GM23248 (cell line): ENCODE results near the gene SRP54. TPM values are rescaled to one million over a fixed set of nuclear protein-coding genes. Genes with fewer than 3 reads are reported as not detected.

Experiments used
- DNase-seq: peaks from one replicate; pipeline ENCODE4 v3.0.0-alpha.2; 2015
- H2AFZ ChIP-seq: fragments of 200-600 bp; sonication (generic); 2 replicates; pipeline ENCODE4 v1.6.1; 2016; ENCODE audit warnings: antibody characterized with exemption
- H3F3A ChIP-seq: fragments of 200-600 bp; sonication (generic); 2 replicates; pipeline ENCODE4 v1.6.1; 2016; ENCODE audit warnings: mild to moderate bottlenecking, antibody characterized with exemption, mixed run types; ENCODE audit not compliant: insufficient read depth
- H3K27ac ChIP-seq: fragments of 200-600 bp; sonication (generic); 2 replicates; pipeline ENCODE4 v1.5.1; 2016; ENCODE audit warnings: mild to moderate bottlenecking
- H3K27me3 ChIP-seq: fragments of 200-600 bp; sonication (generic); replicated peaks from 2 replicates; pipeline ENCODE4 v1.6.1; 2016; ENCODE audit warnings: mild to moderate bottlenecking; ENCODE audit not compliant: insufficient read depth
- H3K36me3 ChIP-seq: fragments of 200-600 bp; sonication (generic); 2 replicates; pipeline ENCODE4 v1.6.1; 2016; ENCODE audit warnings: low read depth, mild to moderate bottlenecking
- H3K4me1 ChIP-seq: fragments of 200-600 bp; sonication (generic); 2 replicates; pipeline ENCODE4 v1.6.1; 2016; ENCODE audit warnings: mild to moderate bottlenecking; ENCODE audit not compliant: insufficient read depth
- H3K4me2 ChIP-seq: fragments of 200-600 bp; sonication (generic); one replicate; pipeline ENCODE4 v1.6.1; 2016; ENCODE audit warnings: mild to moderate bottlenecking; ENCODE audit not compliant: unreplicated experiment
- H3K4me3 ChIP-seq: fragments of 200-600 bp; sonication (generic); 2 replicates; pipeline ENCODE4 v1.5.1; 2016; ENCODE audit warnings: mild to moderate bottlenecking
- H3K79me2 ChIP-seq: fragments of 200-600 bp; sonication (generic); 2 replicates; pipeline ENCODE4 v1.6.1; 2016; ENCODE audit warnings: mild to moderate bottlenecking; ENCODE audit not compliant: insufficient read depth
- H3K9ac ChIP-seq: fragments of 200-600 bp; sonication (generic); 2 replicates; pipeline ENCODE4 v1.6.1; 2016; ENCODE audit warnings: mild to moderate bottlenecking
- H3K9me2 ChIP-seq: fragments of 200-600 bp; sonication (generic); 2 replicates; pipeline ENCODE4 v1.6.1; 2016; ENCODE audit warnings: mixed run types, mild to moderate bottlenecking, moderate library complexity; ENCODE audit not compliant: insufficient read depth
- H3K9me3 ChIP-seq: fragments of 200-600 bp; sonication (generic); one replicate; pipeline ENCODE4 v1.6.1; 2017; ENCODE audit warnings: low read depth
- H4K20me1 ChIP-seq: fragments of 200-600 bp; sonication (generic); 2 replicates; pipeline ENCODE4 v1.6.0; 2016; ENCODE audit not compliant: insufficient read depth
- EZH2 ChIP-seq: fragments of 200-600 bp; sonication (generic); IDR thresholded peaks from 2 replicates; pipeline ENCODE4 v1.6.1; 2018; ENCODE audit warnings: antibody characterized with exemption, mild to moderate bottlenecking; ENCODE audit not compliant: insufficient read depth, poor library complexity, severe bottlenecking
- EZH2phosphoT487 ChIP-seq: fragments of 200-600 bp; sonication (generic); IDR thresholded peaks from 2 replicates; pipeline ENCODE4 v1.6.1; 2018; ENCODE audit warnings: antibody characterized with exemption, moderate library complexity, mild to moderate bottlenecking, low read depth; ENCODE audit not compliant: insufficient read depth
- WGBS, 2 experiments: methylation state at CpG; one replicate each; pipeline ENCODE4 v1.1.6; 2015 to 2017; ENCODE audit warnings: low lambda C conversion rate in 2 of 2, low coverage in 1 of 2; ENCODE audit errors: missing lambda C conversion rate in 2 of 2; 5-methylcytosine and 5-hydroxymethylcytosine counted together
- in situ Hi-C: fragments of 300-500 bp; cut with MboI; formaldehyde crosslinking; loops from 2 replicates; pipeline ENCODE4 v1.15.0; 2020
- polyA plus RNA-seq: library from polyadenylated mRNA; unstranded; fragments of >200 nt; fragmentation: Nextera tagmentation; extraction: Ambion mirVana; gene quantifications from 2 replicates; pipeline ENCODE4 v1.2.1, GENCODE V29; 2016
- total RNA-seq: library from RNA; depleted of rRNA; stranded (reverse); fragments of >200 nt; shearing (Covaris generic); gene quantifications from 2 replicates; pipeline ENCODE4 v1.2.3, GENCODE V29; 2014; rRNA removed

The SRP54 gene
- total RNA-seq (78.8 and 90.8 TPM in 2 replicates), polyA plus RNA-seq (74.7 and 78.0 TPM in 2 replicates)

DNA sequence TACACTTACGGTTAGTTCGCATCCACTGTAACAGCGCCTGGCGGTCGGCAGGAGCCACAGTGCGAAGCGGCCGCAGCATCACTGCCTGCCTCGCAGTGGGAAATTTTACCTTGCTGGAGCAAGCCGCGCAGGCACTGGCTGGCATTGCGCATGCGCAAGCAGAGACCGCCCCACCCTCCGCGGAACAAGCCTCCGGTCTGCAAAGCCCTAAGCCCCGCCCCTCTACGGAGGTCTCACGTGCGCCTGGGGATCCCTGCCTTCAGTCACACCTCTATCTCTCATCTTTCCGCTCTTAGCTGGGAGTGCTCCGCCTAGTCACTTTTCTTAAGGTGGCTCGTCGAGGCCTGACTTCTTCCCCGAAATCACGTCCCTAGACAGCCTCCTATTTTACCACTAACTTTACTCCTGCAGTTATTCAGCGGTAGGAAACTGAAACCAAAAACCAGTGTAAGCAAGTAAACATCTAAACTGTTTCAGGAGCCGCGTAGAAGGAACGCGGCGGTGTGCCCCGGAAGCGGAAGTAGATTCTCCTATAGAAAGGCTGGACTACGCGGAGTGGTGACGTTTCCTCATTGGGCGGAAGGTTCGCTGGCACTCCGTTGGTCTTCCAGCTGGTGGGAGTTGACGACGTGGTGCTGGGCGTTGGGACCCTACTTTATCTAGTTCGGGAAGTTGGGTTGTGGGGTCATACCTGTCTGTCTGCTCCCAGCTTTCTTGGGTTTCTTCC lies at the start of gene SRP54:
Gene SRP54, plus strand, starts transcription at position 572 of the 727 bp plus-strand sequence. CDS start 13,718 bp downstream, outside the sequence.
- peaks cover 83% of the 10 kb centered on the region for H3K79me2 ChIP-seq
- no peaks in the 10 kb centered on the region for H3K36me3 ChIP-seq
- peaks cover 8% of the 10 kb centered on the region; the same call in 1 of the 2 replicates for H4K20me1 ChIP-seq
- H3K4me2 ChIP-seq, result peak within 1 kb of the TSS; percentile 85
- H3K4me3 ChIP-seq, result peak within 1 kb of the TSS; percentile 95
- no peaks in the 10 kb centered on the region for H3K9me2 ChIP-seq
- peak within 1 kb of the TSS; percentile 100 for H3K27ac ChIP-seq
- peak within 1 kb of the TSS; percentile 97 for H3K9ac ChIP-seq
- H3F3A ChIP-seq, result peaks cover 21% of the 10 kb centered on the region
- no peaks in the 10 kb centered on the region for H3K9me3 ChIP-seq
- in situ Hi-C loops, result no loop called here
- H2AFZ ChIP-seq, result peak within 1 kb of the TSS; percentile 93
- DNase-seq, result peak; percentile 99
- no peaks in the 10 kb centered on the region for H3K27me3 ChIP-seq
- TF ChIP-seq EZH2 (no peak), EZH2phosphoT487 (no peak)
- H3K4me1 ChIP-seq, result peaks cover 39% of the 10 kb centered on the region
- WGBS, 2 experiments, result 0 to 1% methylated on average over 41 to 45 of the region's 45 CpGs

DNA sequence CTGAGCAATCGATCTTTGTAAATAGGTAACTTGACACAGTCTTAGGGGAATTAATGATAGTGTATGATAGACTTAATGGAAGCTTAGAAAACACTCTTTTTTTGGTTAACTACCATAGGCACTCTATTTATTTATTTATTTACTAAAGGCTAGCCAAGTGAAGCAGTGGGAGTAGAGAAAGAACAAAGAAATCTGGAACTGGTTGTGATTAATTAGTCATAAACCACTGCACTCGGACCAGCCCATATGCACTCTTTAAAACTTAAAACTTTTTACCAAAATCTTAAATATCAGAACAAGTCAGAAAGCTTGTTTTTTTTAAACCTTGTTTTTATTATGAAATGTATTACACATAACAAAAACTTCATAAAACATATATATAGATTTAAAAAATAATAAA lies 49.5 kb upstream of the SRP54 start:
- Histone ChIP-seq H3F3A (no peaks in the 10 kb centered on the region), H2AFZ (no peak overlapping the region), H3K27me3 (no peaks in the 10 kb centered on the region), H3K4me3 (no peak overlapping the region), H3K4me1 (peaks cover 16% of the 10 kb centered on the region), H3K27ac (no peak overlapping the region), H4K20me1 (no peaks in the 10 kb centered on the region), H3K9ac (no peak overlapping the region), H3K36me3 (no peaks in the 10 kb centered on the region), H3K9me3 (no peaks in the 10 kb centered on the region), H3K9me2 (no peaks in the 10 kb centered on the region), H3K79me2 (no peaks in the 10 kb centered on the region), H3K4me2 (no peak overlapping the region)
- in situ Hi-C loops, result no loop called here
- peak; percentile 35 for DNase-seq
- TF ChIP-seq EZH2 (no peak), EZH2phosphoT487 (no peak)
- WGBS, 2 experiments, result 63 to 76% methylated on average over 2 of the region's 2 CpGs

DNA sequence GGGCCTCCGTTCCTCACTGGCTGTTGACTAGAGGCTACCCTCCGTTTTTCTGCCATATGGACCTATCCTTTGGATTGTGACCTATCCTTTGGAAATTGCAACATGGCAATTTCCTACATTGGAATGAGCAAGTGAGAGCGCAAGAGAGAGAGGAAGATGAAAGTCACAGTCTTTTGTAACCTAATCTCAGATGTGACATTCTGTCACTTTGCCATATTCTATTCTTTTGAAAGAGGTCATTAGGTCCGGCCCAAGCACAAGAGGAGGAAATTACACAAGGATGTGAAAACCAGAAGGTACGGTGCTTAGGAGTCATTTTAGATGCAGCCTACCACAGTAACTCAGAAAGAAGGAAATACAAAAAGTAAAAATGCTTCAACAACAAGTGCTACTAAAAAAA lies 47.3 kb upstream of the SRP54 start:
- H3K9ac ChIP-seq, result no peak overlapping the region
- no peaks in the 10 kb centered on the region for H3K36me3 ChIP-seq
- WGBS, 2 experiments, result 94 to 99% methylated on average over 5 of the region's 5 CpGs
- no peak overlapping the region for H2AFZ ChIP-seq
- no peaks in the 10 kb centered on the region for H3K27me3 ChIP-seq
- H3K4me3 ChIP-seq, result no peak overlapping the region
- H3K9me2 ChIP-seq, result no peaks in the 10 kb centered on the region
- TF ChIP-seq EZH2phosphoT487, result no peak
- TF ChIP-seq EZH2, result no peak
- peaks cover 16% of the 10 kb centered on the region for H3K4me1 ChIP-seq
- H3K79me2 ChIP-seq, result no peaks in the 10 kb centered on the region
- in situ Hi-C loops, result no loop called here
- no peaks in the 10 kb centered on the region for H3K9me3 ChIP-seq
- DNase-seq, result no peak
- H3K4me2 ChIP-seq, result no peak overlapping the region
- H3K27ac ChIP-seq, result no peak overlapping the region
- H4K20me1 ChIP-seq, result no peaks in the 10 kb centered on the region
- H3F3A ChIP-seq, result no peaks in the 10 kb centered on the region

DNA sequence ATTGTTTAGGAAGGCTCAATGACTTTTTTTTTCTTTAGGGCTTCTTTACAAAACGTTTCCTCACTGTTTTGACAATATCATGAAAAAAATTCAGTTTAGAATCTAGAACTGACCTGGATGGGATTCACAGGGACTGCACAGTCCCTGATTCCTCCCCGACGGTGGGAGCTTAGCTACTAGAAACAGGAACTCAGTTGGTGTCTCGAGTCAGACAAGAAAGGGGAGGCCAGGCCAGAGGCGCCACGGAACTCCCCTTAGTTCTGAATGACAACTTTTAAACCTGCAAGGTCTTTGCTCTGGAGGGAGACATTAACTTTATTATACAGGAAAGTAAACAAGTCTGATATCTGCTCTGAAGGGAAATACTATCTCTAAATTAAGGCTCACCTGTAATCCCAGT lies 45.4 kb upstream of the SRP54 start:
- DNase-seq, result no peak
- H3K9ac ChIP-seq, result no peak overlapping the region
- H3K4me1 ChIP-seq, result peaks cover 8% of the 10 kb centered on the region; the same call in 1 of the 2 replicates
- H3K27ac ChIP-seq, result no peak overlapping the region
- H3K9me2 ChIP-seq, result no peaks in the 10 kb centered on the region
- H3K4me2 ChIP-seq, result no peak overlapping the region
- no peaks in the 10 kb centered on the region for H3K79me2 ChIP-seq
- H3K27me3 ChIP-seq, result no peaks in the 10 kb centered on the region
- WGBS, 2 experiments, result 89 to 90% methylated on average over 6 of the region's 6 CpGs
- H3K4me3 ChIP-seq, result no peak overlapping the region
- in situ Hi-C loops, result no loop called here
- H2AFZ ChIP-seq, result no peak overlapping the region
- TF ChIP-seq EZH2phosphoT487 (no peak), EZH2 (no peak)
- no peaks in the 10 kb centered on the region for H3K36me3 ChIP-seq
- no peaks in the 10 kb centered on the region for H4K20me1 ChIP-seq
- no peaks in the 10 kb centered on the region for H3K9me3 ChIP-seq
- no peaks in the 10 kb centered on the region for H3F3A ChIP-seq
